Effector memory CD4-positive, alpha-beta T cell (primary cell): ENCODE results near the gene DSG3.
"Not testable (repeated sequence)": the region's sequence is repeated elsewhere in the genome, so short reads cannot be mapped to it uniquely, and the experiment has no call there.

ENCODE experiments used
- DNase-seq, 3 donors: peaks; one replicate each; pipeline ENCODE4 v3.0.0-alpha.2; 2020
- H3K27ac ChIP-seq: 2 replicates; pipeline ENCODE4 v1.7.0; 2013; ENCODE audit warnings: mild to moderate bottlenecking, low read length, moderate library complexity; ENCODE audit not compliant: insufficient read depth, poor library complexity, severe bottlenecking
- H3K27me3 ChIP-seq: replicated peaks from 2 replicates; pipeline ENCODE4 v1.7.0; 2013; ENCODE audit warnings: mild to moderate bottlenecking, low read length; ENCODE audit not compliant: insufficient read depth, control insufficient read depth, poor library complexity, severe bottlenecking
- H3K36me3 ChIP-seq: 2 replicates; pipeline ENCODE4 v1.7.0; 2013; ENCODE audit warnings: mild to moderate bottlenecking, low read length, moderate library complexity; ENCODE audit not compliant: control insufficient read depth, insufficient read depth
- H3K4me1 ChIP-seq: 2 replicates; pipeline ENCODE4 v1.7.0; 2013; ENCODE audit warnings: low read length, mild to moderate bottlenecking; ENCODE audit not compliant: control insufficient read depth, insufficient read depth, poor library complexity, severe bottlenecking
- H3K4me3 ChIP-seq: 2 replicates; pipeline ENCODE4 v1.7.0; 2013; ENCODE audit warnings: low read length, low read depth, mild to moderate bottlenecking; ENCODE audit not compliant: insufficient read depth, poor library complexity, severe bottlenecking
- H3K9me3 ChIP-seq: 2 replicates; pipeline ENCODE4 v1.7.0; 2013; ENCODE audit warnings: mild to moderate bottlenecking, low read length, moderate library complexity; ENCODE audit not compliant: control insufficient read depth

Gene DSG3

GRCh38 chr18:31487246-31488015 lies 39.9 kb downstream of the DSG3 start:
- no peaks in the 10 kb centered on the region for H3K9me3 ChIP-seq
- H3K36me3 ChIP-seq: no peaks in the 10 kb centered on the region
- H3K27ac ChIP-seq: no peak overlapping the region
- H3K4me1 ChIP-seq: no peaks in the 10 kb centered on the region
- H3K27me3 ChIP-seq: no peaks in the 10 kb centered on the region
- no peak overlapping the region for H3K4me3 ChIP-seq
- DNase-seq: no peak

- H3K36me3 ChIP-seq: no peaks in the 10 kb centered on the region
- DNase-seq: no peak
- no peaks in the 10 kb centered on the region for H3K9me3 ChIP-seq
- no peak overlapping the region for H3K27ac ChIP-seq
- no peak overlapping the region for H3K4me3 ChIP-seq
- H3K27me3 ChIP-seq: no peaks in the 10 kb centered on the region
- no peaks in the 10 kb centered on the region for H3K4me1 ChIP-seq
Measured at GRCh38 chr18:31489311-31489710, 41.8 kb downstream of the DSG3 start.

- no peak overlapping the region for H3K4me3 ChIP-seq
- no peak overlapping the region for H3K27ac ChIP-seq
- no peaks in the 10 kb centered on the region for H3K4me1 ChIP-seq
- no peaks in the 10 kb centered on the region for H3K36me3 ChIP-seq
- DNase-seq: no peak
- H3K9me3 ChIP-seq: no peaks in the 10 kb centered on the region
- H3K27me3 ChIP-seq: no peaks in the 10 kb centered on the region
Measured at GRCh38 chr18:31490387-31490786, 42.8 kb downstream of the DSG3 start.

- Histone ChIP-seq H3K36me3 (no peaks in the 10 kb centered on the region), H3K4me1 (no peaks in the 10 kb centered on the region), H3K4me3 (no peak overlapping the region), H3K27ac (no peak overlapping the region), H3K9me3 (no peaks in the 10 kb centered on the region), H3K27me3 (no peaks in the 10 kb centered on the region)
- no peak for DNase-seq
Measured at GRCh38 chr18:31490833-31491232, 43.3 kb downstream of the DSG3 start.

- H3K9me3 ChIP-seq: no peaks in the 10 kb centered on the region
- no peak for DNase-seq
- no peaks in the 10 kb centered on the region for H3K4me1 ChIP-seq
- H3K36me3 ChIP-seq: no peaks in the 10 kb centered on the region
- no peaks in the 10 kb centered on the region for H3K27me3 ChIP-seq
- H3K4me3 ChIP-seq: no peak overlapping the region
- no peak overlapping the region for H3K27ac ChIP-seq
Measured at GRCh38 chr18:31491586-31491985, 44.0 kb downstream of the DSG3 start.

- H3K9me3 ChIP-seq: no peaks in the 10 kb centered on the region
- no peaks in the 10 kb centered on the region for H3K4me1 ChIP-seq
- H3K36me3 ChIP-seq: no peaks in the 10 kb centered on the region
- no peak overlapping the region for H3K27ac ChIP-seq
- H3K27me3 ChIP-seq: peaks cover 7% of the 10 kb centered on the region
- no peak for DNase-seq
- no peak overlapping the region for H3K4me3 ChIP-seq
Measured at GRCh38 chr18:31492671-31493070, 45.1 kb downstream of the DSG3 start.

- H3K36me3 ChIP-seq: no peaks in the 10 kb centered on the region
- H3K27ac ChIP-seq: no peak overlapping the region
- DNase-seq: no peak
- no peaks in the 10 kb centered on the region for H3K4me1 ChIP-seq
- peaks cover 10% of the 10 kb centered on the region for H3K27me3 ChIP-seq
- no peaks in the 10 kb centered on the region for H3K9me3 ChIP-seq
- no peak overlapping the region for H3K4me3 ChIP-seq
Measured at GRCh38 chr18:31493171-31493570, 45.6 kb downstream of the DSG3 start.

GRCh38 chr18:31493941-31494340 lies 46.4 kb downstream of the DSG3 start:
- Histone ChIP-seq H3K36me3 (no peaks in the 10 kb centered on the region), H3K27ac (no peak overlapping the region), H3K4me1 (no peaks in the 10 kb centered on the region), H3K27me3 (peaks cover 10% of the 10 kb centered on the region), H3K4me3 (no peak overlapping the region), H3K9me3 (no peaks in the 10 kb centered on the region)
- no peak for DNase-seq

- not testable (repeated sequence) for H3K36me3 ChIP-seq, H3K27me3 ChIP-seq, DNase-seq, H3K27ac ChIP-seq, H3K9me3 ChIP-seq, H3K4me3 ChIP-seq, H3K4me1 ChIP-seq
Measured at GRCh38 chr18:31494705-31495244, 47.2 kb downstream of the DSG3 start.

- Histone ChIP-seq H3K36me3 (no peaks in the 10 kb centered on the region), H3K4me1 (no peaks in the 10 kb centered on the region), H3K4me3 (no peak overlapping the region), H3K27me3 (peaks cover 10% of the 10 kb centered on the region), H3K9me3 (no peaks in the 10 kb centered on the region), H3K27ac (no peak overlapping the region)
- DNase-seq: no peak
Measured at GRCh38 chr18:31497404-31497835, 49.9 kb downstream of the DSG3 start.
